ENCODE results near the gene PLCG1.
"Not testable (repeated sequence)": the region's sequence is repeated elsewhere in the genome, so short reads cannot be mapped to it uniquely, and the experiment has no call there.

PLCG1 gene

DNA sequence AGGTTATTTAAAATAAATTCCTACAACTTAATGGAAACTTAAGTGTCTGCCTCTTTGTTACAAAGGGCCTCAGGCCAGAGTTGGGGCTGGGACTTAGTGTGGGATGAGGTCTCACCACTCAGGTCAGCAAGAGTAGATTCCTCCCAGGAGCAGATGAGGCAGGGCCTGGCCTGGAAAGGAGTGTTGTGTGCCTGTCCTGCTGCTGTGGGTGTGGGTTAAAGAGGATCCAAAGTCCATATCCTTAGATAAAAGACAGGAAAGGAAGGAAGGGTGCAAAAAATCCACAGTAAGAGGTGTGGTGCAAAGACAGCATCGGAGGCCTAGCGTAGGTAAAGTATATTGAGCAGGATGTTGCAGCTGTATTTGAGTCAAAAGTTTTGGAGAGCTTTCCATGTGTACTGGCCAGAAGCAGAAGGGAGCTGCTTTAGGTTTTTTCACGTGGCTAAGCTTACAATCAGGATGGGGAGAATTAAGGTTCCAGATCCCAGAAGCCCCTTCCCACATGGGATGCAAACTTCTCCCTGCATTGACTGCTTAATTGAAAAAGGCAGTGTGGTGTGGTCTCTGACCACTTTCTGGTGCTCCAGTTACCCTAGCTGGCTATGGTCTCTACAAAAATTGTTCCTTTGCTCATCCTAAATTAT lies 12.8 kb upstream of the PLCG1 start:
- no peak for DNase-seq (ENCODE audit: low read depth in 2 of 2)

DNA sequence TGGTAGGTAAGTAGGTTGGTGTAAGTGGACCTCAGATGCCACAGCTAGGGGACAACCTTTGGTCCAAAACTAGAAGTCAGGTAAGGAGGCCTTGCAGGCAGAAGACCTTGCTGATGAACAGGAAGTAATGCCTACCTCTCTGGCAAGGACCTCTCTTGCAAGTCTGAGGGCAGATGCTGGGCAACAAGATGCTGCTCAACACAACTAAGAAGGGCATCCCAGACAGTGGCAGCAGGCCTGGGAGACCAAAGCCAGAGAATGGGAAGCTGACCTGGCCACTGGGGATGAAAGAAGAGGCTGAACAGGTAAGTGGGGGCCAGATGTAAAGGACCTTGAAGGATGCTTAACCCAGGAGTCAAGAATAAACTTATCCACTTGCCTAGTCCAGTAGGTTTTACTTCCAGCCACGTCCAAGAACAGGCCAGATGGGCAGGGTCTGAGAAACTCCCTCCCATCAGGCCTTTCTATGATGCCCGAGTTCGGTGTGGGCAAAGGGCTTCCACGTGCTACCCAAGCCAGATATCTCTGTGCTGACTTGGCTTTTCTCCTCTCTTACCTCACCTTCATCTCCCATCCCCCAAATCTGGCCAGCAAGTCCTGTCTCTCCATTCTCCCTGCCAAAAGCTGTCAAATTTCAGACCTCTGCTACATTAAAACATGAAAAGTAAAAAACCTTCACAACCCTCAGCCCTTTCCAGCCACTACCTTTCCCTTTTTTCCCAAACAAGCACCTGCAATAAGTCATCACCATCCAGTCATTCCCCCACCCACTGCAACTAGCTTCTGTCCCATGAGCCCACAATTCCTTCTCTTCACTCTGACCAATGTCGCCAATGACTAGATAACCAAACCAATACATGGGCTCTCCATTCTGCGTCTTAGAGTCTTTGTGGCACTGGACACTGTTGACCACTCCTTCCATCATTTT lies 11.5 kb upstream of the PLCG1 start:
- DNase-seq (ENCODE audit: low read depth in 2 of 2): no peak

DNA sequence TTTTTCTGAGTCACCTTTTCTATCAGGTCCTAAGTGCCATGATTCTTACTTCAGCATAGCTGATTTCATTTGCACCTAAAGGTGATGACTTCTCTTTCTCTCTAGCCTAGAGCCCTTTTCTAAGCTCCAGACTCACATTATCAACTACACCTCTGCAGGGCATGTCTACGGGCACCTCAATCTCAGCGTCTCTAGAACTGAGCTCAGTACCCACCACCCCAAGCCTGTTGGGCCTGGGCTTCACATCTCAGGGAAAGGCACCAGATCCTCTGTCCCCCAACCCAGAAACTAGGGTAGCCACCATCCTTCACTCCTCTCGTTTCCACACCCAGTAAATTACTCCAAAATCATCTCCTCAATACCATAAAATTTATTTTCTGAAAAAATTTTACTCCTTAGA lies 10.6 kb upstream of the PLCG1 start:
- DNase-seq (ENCODE audit: low read depth in 2 of 2): no peak

DNA sequence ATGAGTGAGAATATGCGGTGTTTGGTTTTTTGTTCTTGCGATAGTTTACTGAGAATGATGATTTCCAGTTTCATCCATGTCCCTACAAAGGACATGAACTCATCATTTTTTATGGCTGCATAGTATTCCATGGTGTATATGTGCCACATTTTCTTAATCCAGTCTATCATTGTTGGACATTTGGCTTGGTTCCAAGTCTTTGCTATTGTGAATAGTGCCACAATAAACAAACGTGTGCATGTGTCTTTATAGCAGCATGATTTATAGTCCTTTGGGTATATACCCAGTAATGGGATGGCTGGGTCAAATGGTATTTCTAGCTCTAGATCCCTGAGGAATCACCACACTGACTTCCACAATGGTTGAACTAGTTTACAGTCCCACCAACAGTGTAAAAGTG lies 9.0 kb upstream of the PLCG1 start:
- DNase-seq (ENCODE audit: low read depth in 2 of 2): not testable (repeated sequence)

DNA sequence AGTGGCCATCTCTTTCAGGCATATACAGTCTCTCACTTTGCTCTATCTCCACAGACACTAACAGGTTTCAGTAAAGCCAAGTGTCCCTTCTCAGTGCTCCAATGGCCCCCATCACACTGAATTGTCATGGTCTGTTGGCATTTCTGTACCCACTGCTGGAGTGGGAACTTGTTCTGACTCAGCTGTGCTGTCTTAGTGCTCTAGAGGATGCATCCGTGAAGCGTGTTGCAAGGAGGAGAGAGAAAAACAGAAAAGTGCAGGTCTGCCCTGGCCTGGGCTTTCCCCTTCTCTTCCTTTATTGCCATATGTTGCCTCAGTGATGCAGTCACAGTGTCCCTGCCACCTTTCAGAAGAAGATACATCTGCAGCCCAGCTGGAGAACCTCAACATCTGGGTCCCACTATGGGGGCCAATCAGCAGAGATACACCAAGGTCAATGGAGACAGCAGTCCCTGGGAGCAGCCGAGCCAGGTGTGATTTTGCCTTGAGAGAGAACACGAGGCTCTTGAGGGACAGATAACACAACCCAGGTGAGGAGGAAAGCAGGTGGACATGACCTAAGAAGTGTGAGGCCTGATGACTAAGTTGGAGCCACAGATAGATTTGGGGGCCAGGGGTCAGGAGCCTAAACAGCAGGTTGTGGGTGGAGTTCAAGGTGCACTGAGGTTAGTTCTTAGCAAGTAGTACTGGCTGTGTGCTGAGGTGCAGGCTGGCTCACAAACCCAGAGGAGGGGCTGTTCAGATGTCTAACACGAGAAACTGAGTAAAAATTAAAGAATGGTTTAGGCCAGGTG lies 5.6 kb upstream of the PLCG1 start:
- no peak for DNase-seq (ENCODE audit: low read depth in 2 of 2)

DNA sequence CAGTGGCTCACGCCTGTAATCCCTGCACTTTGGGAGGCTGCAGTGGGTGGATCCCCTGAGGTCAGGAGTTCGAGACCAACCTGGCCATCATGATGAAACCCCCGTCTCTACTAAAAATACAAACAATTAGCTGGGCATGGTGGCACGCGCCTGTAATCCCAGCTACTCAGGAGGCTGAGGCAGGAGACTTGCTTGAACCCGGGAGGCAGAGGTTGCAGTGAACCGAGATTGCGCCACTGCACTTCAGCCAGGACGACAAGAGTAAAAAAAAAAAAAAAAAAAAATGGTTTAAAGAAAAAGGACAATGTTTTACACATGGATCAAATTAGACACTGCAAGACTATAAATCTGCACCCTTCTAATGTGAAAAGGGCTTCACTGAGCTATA lies 5.0 kb upstream of the PLCG1 start:
- DNase-seq (ENCODE audit: low read depth in 2 of 2): not testable (repeated sequence)

DNA sequence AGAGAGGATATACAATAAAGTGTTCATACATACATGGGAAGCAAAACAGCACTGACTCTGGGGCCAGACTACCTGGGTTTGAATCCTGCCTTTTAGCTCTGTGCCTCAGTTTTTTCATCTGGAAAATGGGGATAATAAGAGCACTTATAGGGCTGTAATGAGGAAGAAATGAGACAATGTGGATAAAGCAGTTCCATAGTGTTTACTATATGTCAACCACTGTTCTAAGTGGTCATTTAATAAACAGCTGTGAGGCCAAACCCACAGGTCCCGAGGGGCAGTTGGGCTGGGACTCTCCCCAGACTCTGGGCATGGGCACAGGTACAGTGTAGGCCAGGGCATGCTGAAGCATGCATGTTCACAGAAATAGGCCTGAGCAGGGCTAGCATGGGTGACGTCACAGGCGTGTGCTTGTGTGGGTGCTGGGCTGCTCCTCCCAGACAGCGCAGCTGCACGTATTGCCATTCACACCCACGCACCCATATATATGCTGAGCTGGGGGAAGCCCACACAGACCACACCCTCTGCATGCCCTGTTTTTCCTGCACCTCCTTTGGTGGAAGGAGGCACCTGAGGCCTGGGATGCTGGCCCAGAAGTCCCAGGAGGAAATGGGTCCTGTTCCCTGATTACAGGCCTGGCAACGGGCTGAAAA lies 3.5 kb upstream of the PLCG1 start:
- peak; percentile 54 to 70 for DNase-seq (ENCODE audit: low read depth in 2 of 2)

DNA sequence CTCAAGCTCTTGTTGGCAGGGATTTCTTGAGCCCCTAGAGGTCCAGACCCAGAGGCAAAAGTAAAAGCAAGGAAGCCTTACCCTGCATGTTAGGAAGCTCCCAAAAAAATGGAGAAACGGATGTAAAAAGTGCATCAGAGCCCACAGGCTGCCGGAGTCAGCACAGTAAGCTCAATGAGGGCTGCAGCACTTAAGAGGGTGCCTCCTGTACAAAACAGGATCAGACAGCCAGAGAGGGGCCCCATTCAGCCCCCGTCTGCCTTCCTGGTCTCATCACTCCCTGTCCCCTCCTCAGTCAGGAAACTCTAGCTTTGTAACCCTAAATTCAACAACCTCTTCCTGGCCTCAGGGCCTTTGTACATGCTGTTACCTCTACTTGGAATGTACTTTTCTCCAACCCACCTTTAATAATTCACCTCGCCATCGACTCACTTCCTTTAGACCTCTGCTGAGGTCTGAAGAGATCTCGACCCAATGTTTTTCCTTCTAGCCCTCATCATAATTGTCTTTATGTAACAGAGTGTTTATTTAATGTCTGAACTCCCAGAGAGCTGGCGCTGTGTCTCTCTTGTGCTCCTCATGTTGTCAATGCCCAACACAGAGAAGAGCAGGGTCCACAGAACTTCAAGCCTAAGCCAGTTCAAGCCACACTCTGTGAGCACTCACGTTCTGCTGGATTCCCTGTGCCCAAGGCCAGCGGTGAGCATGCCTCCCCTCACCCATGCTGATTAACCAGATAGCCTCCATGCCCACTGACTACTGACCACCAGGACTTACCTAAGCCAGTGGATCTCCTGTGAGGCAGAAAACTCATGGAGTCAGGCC lies 2.8 kb upstream of the PLCG1 start:
- DNase-seq (ENCODE audit: low read depth in 2 of 2): no peak

DNA sequence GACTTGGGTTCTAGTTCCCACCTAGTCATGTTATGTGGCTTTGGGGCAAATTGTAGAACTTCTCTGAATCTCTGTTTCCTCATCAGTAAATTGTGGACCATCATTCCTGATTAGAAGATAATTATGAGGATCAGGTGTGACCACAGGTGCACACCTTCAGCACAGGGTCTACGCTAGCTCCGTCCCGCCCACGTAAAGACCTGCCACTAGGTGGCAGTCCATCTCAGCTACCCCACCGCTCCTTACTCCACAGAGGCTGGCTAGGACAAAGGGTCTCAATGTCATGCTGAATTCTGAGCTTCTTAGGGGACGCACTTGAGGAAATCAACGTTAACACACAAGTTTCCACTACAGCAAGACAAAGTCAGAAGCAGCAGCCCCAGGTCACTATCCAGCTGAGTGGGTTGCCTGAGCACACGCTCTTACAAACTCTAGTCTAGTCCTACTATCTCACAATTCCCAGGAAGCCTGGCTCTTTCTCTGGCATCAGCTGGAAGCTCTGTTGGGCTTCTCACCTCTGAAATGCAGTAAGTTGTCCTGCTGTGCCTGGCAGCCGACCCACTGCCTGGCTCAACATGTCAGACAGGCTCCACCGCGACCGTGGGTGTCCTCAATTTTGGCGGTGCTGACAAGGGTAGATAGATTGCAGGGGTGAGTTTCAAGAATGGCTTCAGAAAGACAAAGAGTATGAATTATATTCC lies 2.0 kb upstream of the PLCG1 start:
- peak in 1 of 2 donors; percentile 54 for DNase-seq (ENCODE audit: low read depth in 2 of 2)

DNA sequence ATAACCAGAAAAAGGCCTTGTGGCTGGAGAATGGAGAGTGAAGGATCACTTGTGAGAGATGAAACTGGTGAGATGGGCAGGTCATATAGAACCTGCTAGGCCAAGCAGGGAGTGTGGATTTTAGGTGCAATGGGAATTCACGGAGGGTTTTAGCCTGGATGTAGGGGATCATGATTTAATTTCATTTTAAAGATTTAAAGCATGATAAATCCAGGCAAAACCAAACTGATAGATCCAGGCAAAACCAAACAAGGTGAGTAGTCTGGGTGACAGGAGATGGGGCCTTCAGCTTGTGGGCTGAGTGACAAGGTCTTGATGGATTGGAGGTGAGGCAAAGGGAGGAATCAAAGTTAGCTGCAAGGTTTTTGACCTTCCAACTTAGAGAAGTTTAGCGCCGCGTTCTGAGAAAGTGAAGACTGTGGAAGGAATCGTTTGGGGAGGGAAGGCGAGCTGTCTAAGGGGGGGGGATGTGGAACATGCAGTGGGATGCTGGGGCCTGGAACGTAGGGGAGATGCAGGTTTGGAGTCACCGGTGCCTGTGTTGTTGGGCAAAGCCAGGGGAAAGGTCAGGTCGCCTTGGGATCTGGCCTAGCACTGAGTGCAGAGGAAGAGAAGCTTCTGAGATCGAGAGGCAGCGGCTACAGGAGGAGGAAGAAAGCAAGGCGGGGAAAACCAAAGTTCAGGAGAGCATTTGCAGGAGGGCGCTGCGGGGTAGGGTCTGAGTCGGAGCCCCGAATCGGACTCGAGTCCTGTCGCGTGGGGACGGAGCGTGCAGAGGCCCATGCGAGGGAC lies 1.3 kb upstream of the PLCG1 start:
- DNase-seq (ENCODE audit: low read depth in 2 of 2): no peak

DNA sequence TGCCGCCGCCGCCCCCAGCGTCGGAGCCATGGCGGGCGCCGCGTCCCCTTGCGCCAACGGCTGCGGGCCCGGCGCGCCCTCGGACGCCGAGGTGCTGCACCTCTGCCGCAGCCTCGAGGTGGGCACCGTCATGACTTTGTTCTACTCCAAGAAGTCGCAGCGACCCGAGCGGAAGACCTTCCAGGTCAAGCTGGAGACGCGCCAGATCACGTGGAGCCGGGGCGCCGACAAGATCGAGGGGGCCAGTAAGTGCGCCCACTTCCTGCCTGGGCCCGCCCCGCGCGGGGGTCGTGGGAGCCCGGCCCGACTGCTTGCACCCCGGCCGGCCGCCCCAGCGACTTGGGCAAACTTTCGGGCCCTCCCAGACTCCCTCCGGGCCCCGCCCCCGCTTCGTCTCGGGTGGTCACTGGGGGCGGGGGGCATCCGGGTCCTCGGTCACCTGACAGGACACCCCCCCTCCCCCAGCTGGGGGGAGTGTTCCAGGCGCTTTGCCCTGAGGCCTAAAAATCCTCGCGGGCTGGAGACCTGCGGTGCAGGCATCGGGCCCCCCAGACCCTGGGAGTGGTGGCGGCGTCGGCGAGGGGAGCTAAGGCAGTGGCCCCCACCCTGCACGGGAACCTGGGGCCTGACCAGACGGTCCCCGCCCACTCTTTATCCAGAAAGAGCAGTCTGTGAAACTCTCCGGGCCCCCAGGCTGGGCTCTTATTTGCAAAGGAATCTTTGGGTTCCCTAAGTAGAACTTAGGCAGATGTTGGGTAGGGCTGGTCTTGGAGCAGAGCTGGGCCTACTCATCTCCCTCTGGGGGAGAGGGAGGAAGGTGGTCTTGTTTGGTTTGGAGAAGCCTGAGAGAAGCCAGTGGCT lies 501 bp downstream of the PLCG1 start:
- DNase-seq (ENCODE audit: low read depth in 2 of 2): peak; percentile 42 to 48

DNA sequence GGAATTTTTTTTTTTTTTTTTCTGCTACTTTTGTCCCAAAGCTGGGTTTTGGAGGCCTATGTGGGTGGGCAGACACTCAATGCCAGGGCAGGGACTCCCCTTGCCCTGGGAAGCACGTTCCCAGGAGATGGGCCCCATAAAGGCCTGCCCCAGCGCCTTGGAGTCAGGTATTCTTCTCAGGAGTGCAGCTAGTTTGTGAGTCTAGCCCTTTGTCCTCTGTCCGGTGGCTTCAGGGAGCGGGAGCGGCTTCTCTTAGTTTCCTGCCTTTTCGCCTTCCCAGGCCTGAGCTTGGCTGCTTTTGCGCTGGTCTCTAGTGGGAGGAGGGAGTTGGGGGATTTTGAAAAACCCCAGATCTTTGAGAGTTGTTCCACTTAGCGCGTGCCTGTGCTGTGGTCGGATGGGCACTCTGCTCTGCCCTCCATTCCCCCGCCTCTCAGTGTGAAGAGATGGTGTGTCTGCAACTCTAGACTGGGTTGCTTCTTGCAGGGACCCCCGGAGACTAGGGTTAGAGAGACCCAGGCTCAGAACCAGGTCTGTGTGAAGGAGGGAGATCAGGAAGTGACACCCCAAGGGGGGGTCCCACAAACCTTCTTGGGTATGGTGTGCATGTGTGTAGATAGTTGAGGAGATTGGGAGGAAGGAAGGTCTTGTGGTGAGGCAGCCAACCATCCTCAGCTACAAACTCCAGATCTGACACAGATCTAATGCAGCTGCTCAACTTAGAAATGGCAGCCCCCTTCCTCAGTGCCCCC lies 1.3 kb downstream of the PLCG1 start:
- DNase-seq (ENCODE audit: low read depth in 2 of 2): no peak

DNA sequence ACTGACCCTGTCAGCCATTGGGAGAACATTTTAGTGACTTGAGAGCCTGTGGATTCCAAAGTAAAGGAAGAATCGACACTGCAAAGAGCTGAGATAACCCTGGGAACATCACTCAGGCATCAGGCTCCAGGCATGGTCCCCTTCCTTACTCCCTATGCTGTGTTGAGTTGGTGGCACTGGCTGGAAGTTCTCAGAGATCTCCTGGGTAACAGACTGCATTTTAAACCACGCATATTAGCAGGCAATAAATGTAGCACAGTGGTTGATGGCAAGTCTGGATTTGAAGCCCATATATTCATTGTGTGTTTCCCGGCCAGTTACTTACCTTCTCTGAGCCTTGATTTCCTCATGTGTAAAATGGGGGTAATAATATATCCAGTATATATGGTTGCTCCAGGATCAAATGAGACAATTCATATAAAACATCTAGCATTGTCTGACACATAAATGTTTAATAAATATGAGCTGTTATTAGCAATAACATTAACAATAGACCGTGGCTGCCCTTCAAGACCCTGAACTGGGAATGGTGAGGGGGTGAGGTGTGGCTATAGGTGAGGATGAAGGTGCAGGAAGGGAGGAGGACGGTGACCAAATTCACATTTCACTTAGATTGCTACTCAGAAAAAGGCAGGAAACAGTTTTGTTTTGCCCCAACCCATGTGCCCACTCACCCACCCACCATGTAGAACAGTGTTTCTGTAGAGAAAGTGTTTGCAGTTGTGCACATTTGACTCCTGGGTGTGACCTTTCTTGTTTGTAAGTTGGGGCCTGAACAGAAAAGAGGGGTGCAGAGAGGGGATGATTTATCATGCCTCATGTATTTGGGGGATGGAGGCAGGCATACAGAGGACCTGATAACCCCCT lies 2.1 kb downstream of the PLCG1 start:
- DNase-seq (ENCODE audit: low read depth in 2 of 2): no peak

DNA sequence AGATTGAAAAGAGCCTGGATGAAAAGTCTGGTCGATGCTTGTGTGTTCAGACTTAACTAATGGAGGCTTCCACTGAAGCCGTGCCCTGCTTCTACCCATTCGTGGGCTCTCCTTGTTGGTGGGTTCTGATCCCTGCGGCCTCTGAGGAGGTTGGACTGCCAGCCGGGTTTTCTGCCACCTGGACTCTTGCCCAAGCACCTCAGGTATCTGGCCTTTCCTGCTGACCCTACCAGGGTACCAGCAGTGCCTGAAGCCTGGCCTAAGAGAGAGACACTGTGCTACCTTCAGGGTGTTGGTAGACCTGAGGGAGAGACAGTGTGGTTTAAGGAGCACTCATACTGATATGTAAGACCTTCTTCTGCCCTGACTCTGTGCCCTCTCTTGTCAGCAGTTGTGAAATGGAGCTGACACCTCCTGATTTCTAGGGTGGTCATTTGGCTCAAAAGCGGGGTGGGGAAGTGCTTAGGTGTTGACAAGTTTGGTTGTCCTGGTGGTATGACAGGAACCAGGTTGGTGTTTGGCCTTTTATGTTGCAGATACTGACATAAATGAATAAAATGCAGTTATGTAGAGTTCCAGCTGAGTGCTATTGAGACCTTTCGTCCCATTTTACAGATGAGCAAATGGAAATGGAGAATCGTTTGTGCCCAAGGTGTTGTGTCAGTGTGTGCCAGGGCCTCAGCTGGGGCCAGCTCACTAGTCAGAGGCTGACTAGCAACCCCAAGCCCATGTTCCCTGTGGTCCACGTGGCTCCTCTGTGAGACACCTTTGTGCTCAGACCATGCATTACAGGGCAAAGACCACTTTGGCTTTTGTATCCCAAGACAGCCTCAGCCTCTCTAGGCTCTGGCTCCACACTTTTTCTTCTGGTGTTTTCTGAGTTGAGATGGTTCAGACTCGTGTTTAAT lies 3.1 kb downstream of the PLCG1 start:
- DNase-seq (ENCODE audit: low read depth in 2 of 2): no peak

DNA sequence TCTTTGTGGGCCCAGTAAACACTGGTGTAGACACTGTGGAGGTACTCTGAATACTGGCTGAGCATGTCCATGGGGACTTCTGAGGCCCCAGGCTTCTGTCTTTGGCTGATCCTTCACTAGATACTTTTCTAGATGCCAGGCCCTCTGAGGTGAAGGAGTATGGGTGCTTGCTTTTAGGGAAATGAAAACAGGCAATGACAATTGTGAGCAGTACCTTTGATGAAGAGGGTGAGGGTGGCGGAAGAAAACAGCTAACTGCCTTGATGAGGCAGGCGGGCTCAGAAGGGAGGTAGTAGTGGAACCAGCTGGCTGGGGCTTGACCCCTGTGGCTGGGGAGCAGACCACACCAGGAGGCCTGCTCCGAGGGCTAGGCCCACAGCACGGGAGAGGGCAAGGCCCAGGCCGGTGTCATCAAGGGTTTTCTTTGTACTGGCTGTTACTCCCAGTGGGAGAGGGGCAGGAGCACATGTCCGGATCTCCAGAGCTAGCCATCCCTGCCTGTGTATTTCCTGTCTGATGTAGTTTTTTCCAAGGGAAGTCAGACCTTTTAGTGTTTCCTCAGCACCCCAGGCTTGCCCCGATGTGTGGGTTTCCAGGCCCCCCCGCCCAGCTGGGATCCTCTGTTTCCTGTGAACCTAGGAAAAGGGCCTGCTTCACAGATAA lies 3.9 kb downstream of the PLCG1 start:
- no peak for DNase-seq (ENCODE audit: low read depth in 2 of 2)

Measured in stimulated activated CD4-positive, alpha-beta T cell treated with anti-CD3 and anti-CD28 coated beads, Interleukin-15, amount 100 ng/mL, for 48 hours (primary cell).